OCI-LY7 (cell line): ENCODE data around the gene FTSJ3.

Experiments used
- CTCF ChIP-seq: fragments of 200-600 bp; sonication (generic); conservative IDR thresholded peaks from 2 replicates; pipeline ENCODE4 v1.5.1; 2014; ENCODE audit warnings: mild to moderate bottlenecking, antibody characterized with exemption, low read length, moderate library complexity, mixed read lengths
- EZH2phosphoT487 ChIP-seq: fragments of 200-600 bp; sonication (generic); IDR thresholded peaks from 2 replicates; pipeline ENCODE4 v1.6.1; 2018; ENCODE audit warnings: low read depth, borderline replicate concordance, mild to moderate bottlenecking, mixed run types, antibody characterized with exemption, low read length, moderate library complexity, mixed read lengths

GRCh38 chr17:63837962-63838600 is 10.6 kb upstream of the FTSJ3 start:
- TF ChIP-seq CTCF (no peak), EZH2phosphoT487 (no peak)
